Trophoblast cell (in vitro differentiated cells and primary cell): Measurements from ENCODE around the gene HIPK2.

ENCODE experiments used
- DNase-seq, 2 donors: peaks; one replicate each; pipeline ENCODE4 v3.0.0-alpha.2; 2016
- H2AFZ ChIP-seq: 2 replicates; pipeline ENCODE4 v1.6.1; 2013; ENCODE audit warnings: low read length, moderate library complexity, mild to moderate bottlenecking; ENCODE audit not compliant: insufficient read depth, poor library complexity
- H2AK5ac ChIP-seq: 2 replicates; pipeline ENCODE4 v1.6.1; 2013; ENCODE audit warnings: mild to moderate bottlenecking, low read length
- H2BK120ac ChIP-seq: 2 replicates; pipeline ENCODE4 v1.6.1; 2013; ENCODE audit warnings: low read length, mild to moderate bottlenecking, moderate library complexity; ENCODE audit not compliant: insufficient read depth, poor library complexity
- H2BK12ac ChIP-seq: 2 replicates; pipeline ENCODE4 v1.6.1; 2013; ENCODE audit warnings: mild to moderate bottlenecking, low read length, moderate library complexity
- H2BK5ac ChIP-seq: 2 replicates; pipeline ENCODE4 v1.6.1; 2013; ENCODE audit warnings: low read length, low read depth, moderate library complexity, mild to moderate bottlenecking; ENCODE audit not compliant: poor library complexity
- H3K14ac ChIP-seq: 2 replicates; pipeline ENCODE4 v1.6.1; 2013; ENCODE audit warnings: mild to moderate bottlenecking, low read length
- H3K18ac ChIP-seq: 2 replicates; pipeline ENCODE4 v1.6.1; 2013; ENCODE audit warnings: mild to moderate bottlenecking, low read length
- H3K23ac ChIP-seq: 2 replicates; pipeline ENCODE4 v1.6.1; 2013; ENCODE audit warnings: low read length
- H3K27ac ChIP-seq: 2 replicates; pipeline ENCODE4 v1.5.1; 2013; ENCODE audit warnings: low read depth, mild to moderate bottlenecking, inconsistent platforms, low read length, moderate library complexity
- H3K27me3 ChIP-seq: 2 replicates; pipeline ENCODE4 v1.6.1; 2013; ENCODE audit warnings: inconsistent platforms, mild to moderate bottlenecking, low read length, moderate library complexity; ENCODE audit not compliant: insufficient read depth
- H3K36me3 ChIP-seq, 2 experiments: 1 replicate in 1 of 2; 2 replicates in 1 of 2; pipeline ENCODE4 v1.6.1; 2013; ENCODE audit warnings: low read length in 2 of 2, mild to moderate bottlenecking in 2 of 2, moderate library complexity in 1 of 2; ENCODE audit not compliant: insufficient read depth in 2 of 2, control insufficient read depth in 1 of 2
- H3K4ac ChIP-seq: 2 replicates; pipeline ENCODE4 v1.6.1; 2013; ENCODE audit warnings: low read depth, mild to moderate bottlenecking, low read length, moderate library complexity
- H3K4me1 ChIP-seq, 2 experiments: 1 replicate in 1 of 2; 2 replicates in 1 of 2; pipeline ENCODE4 v1.6.1; 2013; ENCODE audit warnings: low read length in 2 of 2, mild to moderate bottlenecking in 2 of 2, moderate library complexity in 1 of 2; ENCODE audit not compliant: insufficient read depth in 2 of 2, control insufficient read depth in 1 of 2
- H3K4me2 ChIP-seq: 2 replicates; pipeline ENCODE4 v1.6.1; 2013; ENCODE audit warnings: inconsistent platforms, mild to moderate bottlenecking, low read length, moderate library complexity
- H3K4me3 ChIP-seq: 2 replicates; pipeline ENCODE4 v1.5.1; 2013; ENCODE audit warnings: mild to moderate bottlenecking, low read depth, low read length, inconsistent platforms
- H3K79me1 ChIP-seq: one replicate; pipeline ENCODE4 v1.6.1; 2013; ENCODE audit warnings: low read length
- H3K79me2 ChIP-seq: 2 replicates; pipeline ENCODE4 v1.6.1; 2013; ENCODE audit warnings: low read length, mild to moderate bottlenecking; ENCODE audit not compliant: control insufficient read depth, insufficient read depth, poor library complexity
- H3K9ac ChIP-seq: 2 replicates; pipeline ENCODE4 v1.6.1; 2013; ENCODE audit warnings: mild to moderate bottlenecking, low read length
- H3K9me3 ChIP-seq: 2 replicates; pipeline ENCODE4 v1.6.1; 2013; ENCODE audit warnings: low read depth, mild to moderate bottlenecking, control low read depth, inconsistent platforms, low read length; ENCODE audit not compliant: insufficient read depth
- H4K12ac ChIP-seq: 2 replicates; pipeline ENCODE4 v1.6.1; 2013; ENCODE audit warnings: low read depth, mild to moderate bottlenecking, low read length, moderate library complexity
- H4K8ac ChIP-seq: 2 replicates; pipeline ENCODE4 v1.6.1; 2013; ENCODE audit warnings: low read depth, mild to moderate bottlenecking, low read length, moderate library complexity
- H4K91ac ChIP-seq: one replicate; pipeline ENCODE4 v1.6.1; 2013; ENCODE audit warnings: low read depth, mild to moderate bottlenecking, low read length, moderate library complexity
- WGBS: extraction: QIAGEN DNeasy Blood & Tissue Kit; methylation state at CpG from one replicate; pipeline ENCODE4 v1.1.7; 2013; ENCODE audit warnings: missing lambda C conversion rate; ENCODE audit not compliant: insufficient read length, insufficient coverage; ENCODE audit errors: extremely low coverage; 5-methylcytosine and 5-hydroxymethylcytosine counted together

The HIPK2 gene

DNA sequence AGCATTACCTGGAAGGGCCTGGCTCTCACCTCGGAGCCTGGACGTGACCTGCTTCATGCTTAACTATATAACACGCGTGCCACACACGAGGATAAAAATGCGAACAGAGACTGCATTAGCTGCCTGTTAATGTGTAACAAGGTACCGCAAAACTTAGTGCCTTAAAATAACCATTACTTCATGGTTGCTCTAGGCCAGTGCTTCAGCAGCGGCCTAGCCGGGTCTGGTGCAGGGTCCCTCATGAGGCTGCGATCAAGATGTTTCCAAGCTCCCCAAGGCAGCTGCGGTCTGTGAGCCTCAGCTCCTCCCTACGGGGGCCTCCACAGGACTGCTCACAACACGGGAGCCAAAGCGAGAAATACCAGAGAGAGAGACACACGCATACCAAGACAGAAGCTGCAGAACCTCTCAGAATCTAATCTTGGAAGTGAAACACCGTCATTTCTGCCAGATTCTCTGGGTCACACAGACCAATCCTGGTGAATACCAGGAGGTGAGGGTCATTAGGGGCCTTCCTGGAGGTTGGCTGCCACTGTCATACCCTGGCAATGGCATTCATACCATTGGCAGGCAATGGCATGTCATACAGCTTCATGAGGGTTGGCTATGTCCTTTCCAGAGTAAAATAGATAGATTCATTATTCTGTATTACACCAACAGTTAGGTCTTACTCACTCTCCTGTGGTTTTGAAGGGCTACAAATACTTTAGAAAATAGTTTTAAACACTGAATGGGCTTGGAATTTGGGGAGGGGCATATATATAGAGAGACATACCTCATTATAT is 94.5 kb downstream of the HIPK2 start:
- no peak overlapping the region for H2BK12ac ChIP-seq
- DNase-seq = peak in 1 of 2 donors; percentile 37
- H3K4me2 ChIP-seq = no peak overlapping the region
- no peak overlapping the region for H4K8ac ChIP-seq
- peaks cover 16 to 20% of the 10 kb centered on the region in 2 experiments for H3K4me1 ChIP-seq
- no peak overlapping the region for H2BK5ac ChIP-seq
- no CpG with 5 or more reads among the region's 16 CpGs for whole genome bisulfite sequencing
- H3K9me3 ChIP-seq = peaks cover 2% of the 10 kb centered on the region
- no peaks in the 10 kb centered on the region for H3K79me1 ChIP-seq
- H3K27ac ChIP-seq = no peak overlapping the region
- no peak overlapping the region for H2BK120ac ChIP-seq
- peaks cover 0 to 2% of the 10 kb centered on the region in 2 experiments for H3K36me3 ChIP-seq
- H3K27me3 ChIP-seq = no peaks in the 10 kb centered on the region
- no peak overlapping the region for H3K4me3 ChIP-seq
- H3K23ac ChIP-seq = no peak overlapping the region
- no peak overlapping the region for H3K4ac ChIP-seq
- H4K91ac ChIP-seq = no peak overlapping the region
- no peak overlapping the region for H3K18ac ChIP-seq
- H2AFZ ChIP-seq = no peak overlapping the region
- H3K14ac ChIP-seq = no peak overlapping the region
- no peaks in the 10 kb centered on the region for H3K79me2 ChIP-seq
- H4K12ac ChIP-seq = no peak overlapping the region
- peak overlapping the region; percentile 9 for H3K9ac ChIP-seq
- H2AK5ac ChIP-seq = no peak overlapping the region

DNA sequence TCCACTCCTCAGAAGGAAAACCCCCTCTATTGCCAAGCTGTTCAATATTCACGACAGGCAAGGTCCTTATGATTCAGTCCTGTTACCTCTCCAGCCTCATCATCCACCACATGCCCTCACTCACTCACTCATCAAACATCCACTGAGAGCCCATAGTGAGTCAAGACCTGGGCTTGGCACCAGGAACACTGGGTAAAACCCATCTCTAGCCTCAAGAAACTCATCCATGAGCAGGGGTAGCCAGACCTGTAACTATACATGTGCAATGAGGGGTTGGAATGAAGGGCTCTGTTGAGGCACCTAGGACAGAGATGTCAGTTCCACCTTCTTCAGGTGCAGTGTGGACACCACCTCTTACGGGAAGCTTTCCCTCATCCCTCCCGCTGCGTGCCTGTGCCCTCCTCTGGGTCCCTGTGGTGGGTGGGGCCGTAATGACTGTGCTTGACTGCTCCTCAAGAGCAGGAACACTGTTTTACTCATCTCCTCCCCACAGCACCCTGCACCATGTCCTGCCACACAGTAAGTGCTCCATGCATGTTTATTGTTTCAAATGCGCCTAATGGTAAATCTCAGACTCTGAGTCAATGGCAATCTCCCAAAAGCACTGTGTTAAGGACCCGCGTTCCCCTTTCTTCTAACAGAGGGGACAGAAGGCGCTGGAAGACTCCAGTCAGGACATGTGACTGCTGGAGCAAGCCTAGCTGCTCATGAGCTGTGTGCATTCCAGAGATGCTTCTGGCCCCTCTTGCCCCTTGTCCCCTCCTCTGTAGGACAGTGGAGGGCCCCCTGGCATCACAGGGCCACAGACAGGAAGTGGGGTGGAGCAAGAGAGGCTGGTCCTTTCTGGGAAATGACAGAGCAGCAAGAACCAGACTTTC is 95.4 kb downstream of the HIPK2 start:
- Histone ChIP-seq H3K4me2 (no peak overlapping the region), H4K8ac (no peak overlapping the region), H3K9ac (no peak overlapping the region), H3K23ac (no peak overlapping the region), H3K18ac (no peak overlapping the region), H2BK12ac (no peak overlapping the region), H3K4me3 (no peak overlapping the region), H2AFZ (no peak overlapping the region), H3K4me1 (peaks cover 10 to 14% of the 10 kb centered on the region in 2 experiments), H4K12ac (no peak overlapping the region), H3K36me3 (peaks cover 0 to 2% of the 10 kb centered on the region in 2 experiments), H4K91ac (no peak overlapping the region), H3K9me3 (peaks cover 2% of the 10 kb centered on the region), H3K27me3 (no peaks in the 10 kb centered on the region), H3K79me2 (no peaks in the 10 kb centered on the region), H3K79me1 (no peaks in the 10 kb centered on the region), H3K27ac (no peak overlapping the region), H2BK5ac (no peak overlapping the region), H2BK120ac (no peak overlapping the region), H2AK5ac (no peak overlapping the region), H3K14ac (no peak overlapping the region), H3K4ac (no peak overlapping the region)
- WGBS = no CpG with 5 or more reads among the region's 9 CpGs
- DNase-seq = no peak

DNA sequence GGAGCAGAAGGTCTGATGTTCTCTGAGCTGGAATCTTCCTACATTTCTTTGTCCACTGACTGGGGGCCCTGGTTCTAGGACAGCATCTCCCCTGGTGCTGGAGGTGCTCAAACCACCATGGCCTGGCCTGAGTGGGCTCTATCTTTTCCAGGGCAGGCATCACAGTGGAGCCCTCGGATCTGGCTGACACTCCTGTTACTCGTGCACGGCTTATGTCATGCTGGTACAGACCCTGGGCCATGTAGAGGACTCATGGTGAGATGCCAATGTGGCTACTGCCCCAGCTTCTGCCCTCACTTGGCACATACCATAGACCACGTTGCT is 96.0 kb downstream of the HIPK2 start:
- H3K27ac ChIP-seq = no peak overlapping the region
- H3K9ac ChIP-seq = no peak overlapping the region
- H3K4me2 ChIP-seq = no peak overlapping the region
- H4K8ac ChIP-seq = no peak overlapping the region
- peaks cover 0 to 2% of the 10 kb centered on the region in 2 experiments for H3K36me3 ChIP-seq
- H2BK5ac ChIP-seq = no peak overlapping the region
- H4K91ac ChIP-seq = no peak overlapping the region
- H3K79me2 ChIP-seq = no peaks in the 10 kb centered on the region
- no peak overlapping the region for H3K14ac ChIP-seq
- peaks cover 2% of the 10 kb centered on the region for H3K9me3 ChIP-seq
- no peak overlapping the region for H3K4me3 ChIP-seq
- WGBS = no CpG with 5 or more reads among the region's 4 CpGs
- no peak overlapping the region for H3K23ac ChIP-seq
- H3K27me3 ChIP-seq = no peaks in the 10 kb centered on the region
- H2BK12ac ChIP-seq = no peak overlapping the region
- H3K4ac ChIP-seq = no peak overlapping the region
- no peak for DNase-seq
- H4K12ac ChIP-seq = no peak overlapping the region
- H2AK5ac ChIP-seq = no peak overlapping the region
- no peaks in the 10 kb centered on the region for H3K79me1 ChIP-seq
- no peak overlapping the region for H2BK120ac ChIP-seq
- H3K18ac ChIP-seq = no peak overlapping the region
- no peak overlapping the region for H2AFZ ChIP-seq
- H3K4me1 ChIP-seq = peaks cover 10 to 14% of the 10 kb centered on the region in 2 experiments

DNA sequence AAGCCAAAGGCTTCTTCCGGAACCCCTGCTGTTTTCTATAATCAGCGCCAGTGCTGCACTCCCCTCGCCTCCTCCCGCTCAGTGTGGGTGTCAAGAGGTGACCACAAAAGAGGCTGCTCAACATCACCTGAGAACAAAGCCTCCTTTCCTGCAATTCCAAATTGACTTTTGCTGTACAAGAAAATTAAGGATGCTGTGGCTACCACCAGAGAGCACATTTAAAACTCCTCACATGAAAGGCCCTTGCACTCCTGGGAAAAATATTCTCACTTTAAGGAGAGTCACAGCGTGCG is 96.4 kb downstream of the HIPK2 start:
- H3K79me1 ChIP-seq = no peaks in the 10 kb centered on the region
- no peaks in the 10 kb centered on the region for H3K79me2 ChIP-seq
- no peak overlapping the region for H2AK5ac ChIP-seq
- no CpG with 5 or more reads among the region's 6 CpGs for WGBS
- no peak overlapping the region for H3K14ac ChIP-seq
- no peak overlapping the region for H3K18ac ChIP-seq
- no peak overlapping the region for H2BK12ac ChIP-seq
- no peak overlapping the region for H3K9ac ChIP-seq
- H3K4me1 ChIP-seq = peaks cover 10 to 14% of the 10 kb centered on the region in 2 experiments
- no peak overlapping the region for H3K27ac ChIP-seq
- no peak overlapping the region for H2BK120ac ChIP-seq
- H2AFZ ChIP-seq = no peak overlapping the region
- no peak overlapping the region for H3K4ac ChIP-seq
- H4K8ac ChIP-seq = no peak overlapping the region
- H3K4me3 ChIP-seq = no peak overlapping the region
- H3K9me3 ChIP-seq = peaks cover 2% of the 10 kb centered on the region
- no peak overlapping the region for H3K23ac ChIP-seq
- no peak overlapping the region for H2BK5ac ChIP-seq
- no peak overlapping the region for H4K12ac ChIP-seq
- H4K91ac ChIP-seq = no peak overlapping the region
- H3K27me3 ChIP-seq = no peaks in the 10 kb centered on the region
- no peak for DNase-seq
- H3K4me2 ChIP-seq = no peak overlapping the region
- peaks cover 0 to 2% of the 10 kb centered on the region in 2 experiments for H3K36me3 ChIP-seq
